Nephron progenitor cell (in vitro differentiated cells): ENCODE results near the gene HDAC4.
A peak's percentile ranks its signal among the peaks of the same experiment; 100 is the strongest.

ENCODE experiments used
- DNase-seq: peaks from one replicate; pipeline ENCODE4 v3.0.0; 2021
- H3K27ac Mint-ChIP-seq: 2 replicates; pipeline ENCODE4 v1.8.0; 2021; ENCODE audit warnings: mild to moderate bottlenecking, moderate library complexity, mixed read lengths
- H3K27me3 Mint-ChIP-seq: 2 replicates; pipeline ENCODE4 v1.8.0; 2021; ENCODE audit warnings: mild to moderate bottlenecking, low read depth, mixed read lengths; ENCODE audit not compliant: poor library complexity
- H3K36me3 Mint-ChIP-seq: 2 replicates; pipeline ENCODE4 v1.8.0; 2021; ENCODE audit warnings: low read depth, mixed read lengths
- H3K4me1 Mint-ChIP-seq: 2 replicates; pipeline ENCODE4 v1.8.0; 2021; ENCODE audit warnings: mixed read lengths
- H3K4me3 Mint-ChIP-seq: 2 replicates; pipeline ENCODE4 v1.8.0; 2021; ENCODE audit warnings: mild to moderate bottlenecking, moderate library complexity, mixed read lengths
- H3K9me3 Mint-ChIP-seq: 2 replicates; pipeline ENCODE4 v1.8.0; 2021; ENCODE audit warnings: mild to moderate bottlenecking, moderate library complexity, mixed read lengths
- CTCF ChIP-seq: fragments of 200-600 bp; sonication (generic); IDR thresholded peaks from 2 replicates; pipeline ENCODE4 v1.5.0; 2021; ENCODE audit warnings: antibody characterized with exemption

HDAC4 gene

GRCh38 chr2:239271471-239271870 lies 129.3 kb downstream of the HDAC4 start:
- no peak for DNase-seq
- no peak for TF ChIP-seq CTCF
- no peaks in the 10 kb centered on the region for H3K9me3 Mint-ChIP-seq
- H3K27me3 Mint-ChIP-seq, result no peaks in the 10 kb centered on the region
- H3K4me3 Mint-ChIP-seq, result no peak overlapping the region
- H3K36me3 Mint-ChIP-seq, result peaks cover 22% of the 10 kb centered on the region
- H3K4me1 Mint-ChIP-seq, result peaks cover 95% of the 10 kb centered on the region
- peak overlapping the region; percentile 61 for H3K27ac Mint-ChIP-seq

GRCh38 chr2:239269916-239270315 lies 130.9 kb downstream of the HDAC4 start:
- DNase-seq, result no peak
- H3K4me3 Mint-ChIP-seq, result no peak overlapping the region
- peak overlapping the region; percentile 82 for H3K27ac Mint-ChIP-seq
- no peaks in the 10 kb centered on the region for H3K9me3 Mint-ChIP-seq
- no peaks in the 10 kb centered on the region for H3K27me3 Mint-ChIP-seq
- peaks cover 22% of the 10 kb centered on the region for H3K36me3 Mint-ChIP-seq
- no peak for TF ChIP-seq CTCF
- H3K4me1 Mint-ChIP-seq, result peaks cover 92% of the 10 kb centered on the region

GRCh38 chr2:239269173-239269885 lies 131.5 kb downstream of the HDAC4 start:
- TF ChIP-seq CTCF, result no peak
- Mint-ChIP-seq H3K9me3 (no peaks in the 10 kb centered on the region), H3K27me3 (no peaks in the 10 kb centered on the region), H3K36me3 (peaks cover 22% of the 10 kb centered on the region), H3K27ac (no peak overlapping the region), H3K4me3 (no peak overlapping the region), H3K4me1 (peaks cover 92% of the 10 kb centered on the region)
- DNase-seq, result no peak

GRCh38 chr2:239268549-239268948 lies 132.3 kb downstream of the HDAC4 start:
- TF ChIP-seq CTCF, result no peak
- no peak for DNase-seq
- Mint-ChIP-seq H3K4me3 (no peak overlapping the region), H3K4me1 (peaks cover 90% of the 10 kb centered on the region), H3K9me3 (no peaks in the 10 kb centered on the region), H3K27ac (no peak overlapping the region), H3K27me3 (no peaks in the 10 kb centered on the region), H3K36me3 (peaks cover 22% of the 10 kb centered on the region)

- DNase-seq, result no peak
- H3K9me3 Mint-ChIP-seq, result no peaks in the 10 kb centered on the region
These were observed 132.7 kb downstream of the HDAC4 start for GRCh38 chr2:239268082-239268481.

More at GRCh38 chr2:239268082-239268481, 132.7 kb downstream of the HDAC4 start:
- H3K4me1 Mint-ChIP-seq, result peaks cover 89% of the 10 kb centered on the region
- H3K4me3 Mint-ChIP-seq, result no peak overlapping the region
- peaks cover 22% of the 10 kb centered on the region for H3K36me3 Mint-ChIP-seq
- no peaks in the 10 kb centered on the region for H3K27me3 Mint-ChIP-seq
- TF ChIP-seq CTCF, result no peak
- H3K27ac Mint-ChIP-seq, result no peak overlapping the region
